Retinal pigment epithelial cell (primary cell): ENCODE measurements around the gene RNF125.
"Not testable (repeated sequence)": the region's sequence is repeated elsewhere in the genome, so short reads cannot be mapped to it uniquely, and the experiment has no call there.

ENCODE experiments used
- DNase-seq: peaks from one replicate; pipeline ENCODE4 v3.0.0-alpha.2; 2010; ENCODE audit warnings: low read depth
- H3K4me3 ChIP-seq: 2 replicates; pipeline ENCODE4 v1.5.1; 2011; ENCODE audit warnings: mild to moderate bottlenecking, low read length, control low read depth, moderate library complexity
- CTCF ChIP-seq: conservative IDR thresholded peaks from 2 replicates; pipeline ENCODE4 v1.5.1; 2011; ENCODE audit warnings: low read depth, low read length, control low read depth, inconsistent platforms

Gene RNF125

GRCh38 chr18:32010124-32010721 is 8.4 kb upstream of the RNF125 start:
- no peak for TF ChIP-seq CTCF
- H3K4me3 ChIP-seq: no peak overlapping the region
- no peak for DNase-seq

- TF ChIP-seq CTCF: no peak
- H3K4me3 ChIP-seq: no peak overlapping the region
- DNase-seq: no peak
Observed at GRCh38 chr18:32011193-32011592, 7.4 kb upstream of the RNF125 start.

GRCh38 chr18:32019251-32019948 is 775 bp downstream of the RNF125 start:
- no peak for TF ChIP-seq CTCF
- peak; percentile 5 for DNase-seq
- H3K4me3 ChIP-seq: peak overlapping the region; percentile 57

- H3K4me3 ChIP-seq, DNase-seq: not testable (repeated sequence)
Observed at GRCh38 chr18:32019949-32020625, 1.5 kb downstream of the RNF125 start.

GRCh38 chr18:32021756-32022564 is 3.3 kb downstream of the RNF125 start:
- TF ChIP-seq CTCF: no peak
- H3K4me3 ChIP-seq: no peak overlapping the region
- no peak for DNase-seq

GRCh38 chr18:32025744-32026143 is 7.1 kb downstream of the RNF125 start:
- no peak overlapping the region for H3K4me3 ChIP-seq
- TF ChIP-seq CTCF: no peak
- no peak for DNase-seq

- no peak for TF ChIP-seq CTCF
- no peak for DNase-seq
- no peak overlapping the region for H3K4me3 ChIP-seq
Observed at GRCh38 chr18:32026491-32027086, 8.0 kb downstream of the RNF125 start.
